ENCODE measurements around the gene SYNGR1.
"Not testable (repeated sequence)": the region's sequence is repeated elsewhere in the genome, so short reads cannot be mapped to it uniquely, and the experiment has no call there.

Gene SYNGR1

GRCh38 chr22:39411828-39412365 is 62.1 kb downstream of the SYNGR1 start:
- not testable (repeated sequence) for DNase-seq

GRCh38 chr22:39413204-39413603 is 63.4 kb downstream of the SYNGR1 start:
- DNase-seq = not testable (repeated sequence)

GRCh38 chr22:39414377-39414776 is 64.6 kb downstream of the SYNGR1 start:
- DNase-seq = no peak

GRCh38 chr22:39414886-39415285 is 65.1 kb downstream of the SYNGR1 start:
- no peak for DNase-seq

- DNase-seq = no peak
Measured at GRCh38 chr22:39415506-39415905, 65.7 kb downstream of the SYNGR1 start.

GRCh38 chr22:39416319-39416718 is 66.5 kb downstream of the SYNGR1 start:
- no peak for DNase-seq

GRCh38 chr22:39417641-39418040 is 67.8 kb downstream of the SYNGR1 start:
- no peak for DNase-seq

- no peak for DNase-seq
Measured at GRCh38 chr22:39418696-39419095, 68.9 kb downstream of the SYNGR1 start.

GRCh38 chr22:39419096-39419495 is 69.3 kb downstream of the SYNGR1 start:
- DNase-seq = no peak

GRCh38 chr22:39419911-39420310 is 70.1 kb downstream of the SYNGR1 start:
- DNase-seq = no peak

- no peak for DNase-seq
Measured at GRCh38 chr22:39421691-39422090, 71.9 kb downstream of the SYNGR1 start.

GRCh38 chr22:39422101-39422500 is 72.3 kb downstream of the SYNGR1 start:
- DNase-seq = no peak

GRCh38 chr22:39422721-39423120 is 72.9 kb downstream of the SYNGR1 start:
- no peak for DNase-seq

GRCh38 chr22:39423976-39424375 is 74.2 kb downstream of the SYNGR1 start:
- no peak for DNase-seq

- DNase-seq = no peak
Measured at GRCh38 chr22:39426380-39427043, 76.7 kb downstream of the SYNGR1 start.

GRCh38 chr22:39427751-39428596 is 78.2 kb downstream of the SYNGR1 start:
- DNase-seq = no peak

- DNase-seq = no peak
Measured at GRCh38 chr22:39428597-39429071, 78.8 kb downstream of the SYNGR1 start.

- no peak for DNase-seq
Measured at GRCh38 chr22:39429186-39429585, 79.4 kb downstream of the SYNGR1 start.

GRCh38 chr22:39429916-39430575 is 80.3 kb downstream of the SYNGR1 start:
- DNase-seq = no peak

GRCh38 chr22:39430576-39431150 is 80.9 kb downstream of the SYNGR1 start:
- DNase-seq = no peak

GRCh38 chr22:39431216-39431801 is 81.5 kb downstream of the SYNGR1 start:
- no peak for DNase-seq

GRCh38 chr22:39431821-39432251 is 82.0 kb downstream of the SYNGR1 start:
- DNase-seq = no peak
